Mammary epithelial cell (primary cell): Measurements from ENCODE around the gene GPR3.

ENCODE experiments used
- CTCF ChIP-seq, 2 donors: IDR thresholded peaks in 1 of 2; conservative IDR thresholded peaks in 1 of 2; 2 replicates each; pipeline ENCODE4 v1.5.1; 2011 to 2012; ENCODE audit warnings: inconsistent platforms in 2 of 2, low read length in 2 of 2, mild to moderate bottlenecking in 2 of 2, control low read depth in 1 of 2, low read depth in 1 of 2; ENCODE audit not compliant: insufficient read depth in 1 of 2; ENCODE audit errors: extremely low read depth in 1 of 2
- EZH2 ChIP-seq: IDR thresholded peaks from 2 replicates; pipeline ENCODE4 v1.6.1; 2012; ENCODE audit warnings: low read length, inconsistent platforms, borderline replicate concordance

- TF ChIP-seq CTCF (conservative IDR thresholded peaks at IDR 0.05 in 1 of 2, IDR thresholded peaks at IDR 0.05 in 1 of 2; ENCODE audit: extremely low read depth in 1 of 2, insufficient read depth in 1 of 2, low read depth in 1 of 2, low read length in 2 of 2) (no peak), EZH2 (no peak)
Observed at GRCh38 chr1:27406362-27406680, 13.9 kb downstream of the GPR3 start.
